ENCODE data around the gene DHRSX. TPM values are rescaled to one million over a fixed set of nuclear protein-coding genes. Genes with fewer than 3 reads are reported as not detected.
"Not testable (repeated sequence)": the region's sequence is repeated elsewhere in the genome, so short reads cannot be mapped to it uniquely, and the experiment has no call there.

DHRSX gene
- total RNA-seq, 1 experiment from 2014 or later = 11.5 TPM

DNA sequence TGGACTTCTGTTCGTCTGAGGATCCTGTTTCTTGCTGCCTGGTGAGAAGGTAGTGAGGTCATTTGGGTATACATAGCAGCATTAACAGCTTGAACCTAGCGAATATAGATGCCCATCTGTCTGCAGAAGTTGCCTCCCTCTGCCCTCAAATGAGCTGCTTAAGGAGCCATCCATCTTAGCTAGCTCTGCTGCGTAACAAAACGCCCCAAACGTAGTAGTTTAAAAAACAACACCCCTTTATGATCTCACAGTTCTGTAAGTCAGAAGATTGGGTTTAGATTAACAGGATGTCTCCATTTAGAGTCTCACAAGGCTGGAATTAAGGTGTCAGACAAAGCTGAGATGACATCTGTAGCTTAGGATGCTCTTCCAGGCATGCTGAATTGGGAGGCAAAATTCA, 185.3 kb downstream of the DHRSX start:
- H3K79me2 ChIP-seq (ENCODE audit: low read length) = no peaks in the 10 kb centered on the region
- no peaks in the 10 kb centered on the region for H3K27me3 ChIP-seq (ENCODE audit: low read length)
- CTCF ChIA-PET = no interaction called here
- DNase-seq = no peak
- no peak overlapping the region for H3K9ac ChIP-seq (ENCODE audit: low read length)
- POLR2A ChIA-PET (ENCODE audit: unreplicated experiment) = no interaction called here
- intact Hi-C loops (cut with micrococcal nuclease) = no loop called here
- TF ChIP-seq EZH2 (IDR thresholded peaks at IDR 0.05; ENCODE audit: low read length, unreplicated experiment) = no peak
- no peak for TF ChIP-seq EZH2phosphoT487 (IDR thresholded peaks at IDR 0.05; ENCODE audit: borderline replicate concordance, low read length)
- TF ChIP-seq, protein P1, sequence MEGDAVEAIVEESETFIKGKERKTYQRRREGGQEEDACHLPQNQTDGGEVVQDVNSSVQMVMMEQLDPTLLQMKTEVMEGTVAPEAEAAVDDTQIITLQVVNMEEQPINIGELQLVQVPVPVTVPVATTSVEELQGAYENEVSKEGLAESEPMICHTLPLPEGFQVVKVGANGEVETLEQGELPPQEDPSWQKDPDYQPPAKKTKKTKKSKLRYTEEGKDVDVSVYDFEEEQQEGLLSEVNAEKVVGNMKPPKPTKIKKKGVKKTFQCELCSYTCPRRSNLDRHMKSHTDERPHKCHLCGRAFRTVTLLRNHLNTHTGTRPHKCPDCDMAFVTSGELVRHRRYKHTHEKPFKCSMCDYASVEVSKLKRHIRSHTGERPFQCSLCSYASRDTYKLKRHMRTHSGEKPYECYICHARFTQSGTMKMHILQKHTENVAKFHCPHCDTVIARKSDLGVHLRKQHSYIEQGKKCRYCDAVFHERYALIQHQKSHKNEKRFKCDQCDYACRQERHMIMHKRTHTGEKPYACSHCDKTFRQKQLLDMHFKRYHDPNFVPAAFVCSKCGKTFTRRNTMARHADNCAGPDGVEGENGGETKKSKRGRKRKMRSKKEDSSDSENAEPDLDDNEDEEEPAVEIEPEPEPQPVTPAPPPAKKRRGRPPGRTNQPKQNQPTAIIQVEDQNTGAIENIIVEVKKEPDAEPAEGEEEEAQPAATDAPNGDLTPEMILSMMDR (conservative IDR thresholded peaks at IDR 0.05; ENCODE audit: low read depth, low read length) = no peak
- H4K20me1 ChIP-seq (ENCODE audit: low read length) = no peaks in the 10 kb centered on the region
- H3K4me2 ChIP-seq (ENCODE audit: low read length) = no peak overlapping the region
- no peak overlapping the region for H2AFZ ChIP-seq (ENCODE audit: low read length)
- H3F3A ChIP-seq (ENCODE audit: low read length, unreplicated experiment) = no peaks in the 10 kb centered on the region
- no peak overlapping the region for H3K4me3 ChIP-seq (ENCODE audit: low read length)
- no peaks in the 10 kb centered on the region for H3K4me1 ChIP-seq (ENCODE audit: insufficient read depth, low read length)
- H3K9me2 ChIP-seq (replicated peaks; ENCODE audit: low read length) = no peaks in the 10 kb centered on the region
- BruUV-seq (replicated peaks) = no TSS peak
- H3K27ac ChIP-seq (ENCODE audit: low read length) = no peak overlapping the region
- no peak for ATAC-seq
- no peaks in the 10 kb centered on the region for H3K36me3 ChIP-seq (ENCODE audit: low read depth, low read length)
- no peaks in the 10 kb centered on the region for H3K9me3 ChIP-seq (ENCODE audit: low read length)

DNA sequence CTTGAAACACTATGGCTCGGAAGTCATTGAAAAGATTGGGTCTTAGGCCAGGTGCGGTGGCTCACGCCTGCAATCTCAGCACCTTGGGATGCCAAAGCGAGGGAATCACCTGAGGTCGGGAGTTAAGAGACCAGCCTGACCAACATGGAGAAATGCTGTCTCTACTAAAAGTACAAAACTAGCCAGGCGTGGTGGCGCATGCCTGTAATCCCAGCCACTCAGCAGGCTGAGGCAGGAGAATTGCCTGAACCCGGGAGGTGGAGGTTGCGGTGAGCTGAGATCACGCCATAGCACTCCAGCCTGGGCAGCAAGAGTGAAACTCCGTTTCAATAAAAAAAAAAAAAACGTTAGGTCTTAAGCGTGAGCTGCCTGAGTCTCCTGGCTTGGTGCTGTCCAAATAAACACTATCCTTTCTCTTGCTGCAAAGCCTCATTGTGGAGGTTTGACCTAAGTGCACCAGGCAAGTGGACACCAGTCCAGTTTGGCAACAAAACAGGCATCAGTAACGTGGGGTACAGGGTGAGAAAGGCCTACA, 185.9 kb downstream of the DHRSX start:
- intact Hi-C loops (cut with micrococcal nuclease) = no loop called here
- H3K9ac ChIP-seq (ENCODE audit: low read length) = no peak overlapping the region
- H3K4me3 ChIP-seq (ENCODE audit: low read length) = no peak overlapping the region
- ChIA-PET POLR2A (ENCODE audit: unreplicated experiment) (no interaction called here), CTCF (no interaction called here)
- no peaks in the 10 kb centered on the region for H3K9me2 ChIP-seq (replicated peaks; ENCODE audit: low read length)
- no peaks in the 10 kb centered on the region for H3K9me3 ChIP-seq (ENCODE audit: low read length)
- H3K36me3 ChIP-seq (ENCODE audit: low read depth, low read length) = no peaks in the 10 kb centered on the region
- H3K4me2 ChIP-seq (ENCODE audit: low read length) = no peak overlapping the region
- ATAC-seq = no peak
- H3K27ac ChIP-seq (ENCODE audit: low read length) = no peak overlapping the region
- TF ChIP-seq EZH2 (IDR thresholded peaks at IDR 0.05; ENCODE audit: low read length, unreplicated experiment) = no peak
- TF ChIP-seq, protein P1 (conservative IDR thresholded peaks at IDR 0.05; ENCODE audit: low read depth, low read length) = no peak
- no peak for TF ChIP-seq EZH2phosphoT487 (IDR thresholded peaks at IDR 0.05; ENCODE audit: borderline replicate concordance, low read length)
- H2AFZ ChIP-seq (ENCODE audit: low read length) = no peak overlapping the region
- H3K27me3 ChIP-seq (ENCODE audit: low read length) = no peaks in the 10 kb centered on the region
- H3F3A ChIP-seq (ENCODE audit: low read length, unreplicated experiment) = no peaks in the 10 kb centered on the region
- H3K79me2 ChIP-seq (ENCODE audit: low read length) = no peaks in the 10 kb centered on the region
- no peaks in the 10 kb centered on the region for H3K4me1 ChIP-seq (ENCODE audit: insufficient read depth, low read length)
- no TSS peak for BruUV-seq (replicated peaks)
- H4K20me1 ChIP-seq (ENCODE audit: low read length) = no peaks in the 10 kb centered on the region
- no peak for DNase-seq

DNA sequence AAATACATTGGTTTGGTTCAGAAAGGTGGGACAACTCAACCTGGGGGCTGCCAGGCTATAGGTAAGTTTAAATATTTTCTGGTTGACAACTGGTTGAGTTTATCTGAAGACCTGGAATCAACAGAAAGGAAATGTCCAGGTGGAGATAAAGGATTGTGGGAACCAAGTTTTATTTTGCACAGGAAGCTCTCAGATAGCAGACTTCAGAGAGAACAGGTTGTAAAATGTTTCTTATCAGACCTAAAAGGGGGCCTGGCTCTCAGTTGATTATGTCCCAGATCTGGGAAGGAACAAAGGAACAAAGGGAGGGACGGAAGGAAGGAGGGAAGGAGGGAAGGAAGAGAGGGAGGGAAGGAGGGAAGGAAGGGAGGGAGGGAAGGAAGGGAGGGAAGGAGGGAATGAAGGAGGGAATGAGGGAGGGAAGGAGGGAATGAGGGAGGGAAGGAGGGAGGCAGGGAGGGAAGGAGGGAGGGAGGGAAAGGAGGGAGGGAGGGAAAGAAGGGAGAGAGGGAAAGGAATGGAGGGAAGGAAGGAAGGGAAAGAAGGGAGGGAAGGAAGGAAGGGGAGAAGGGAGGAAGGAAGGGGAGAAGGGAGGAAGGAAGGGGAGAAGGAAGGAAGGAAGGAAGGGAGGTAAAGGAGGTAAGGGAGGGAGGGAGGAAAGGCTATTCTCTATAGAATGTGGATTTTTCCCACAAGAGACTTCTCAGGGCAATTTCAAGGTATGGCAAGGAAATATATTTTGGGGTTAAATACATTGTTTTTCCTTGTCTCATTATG, 186.7 kb downstream of the DHRSX start:
- Histone ChIP-seq H3F3A (ENCODE audit: low read length, unreplicated experiment) (no peaks in the 10 kb centered on the region), H3K4me3 (ENCODE audit: low read length) (no peak overlapping the region), H2AFZ (ENCODE audit: low read length) (no peak overlapping the region), H4K20me1 (ENCODE audit: low read length) (no peaks in the 10 kb centered on the region), H3K4me2 (ENCODE audit: low read length) (no peak overlapping the region), H3K27me3 (ENCODE audit: low read length) (no peaks in the 10 kb centered on the region), H3K4me1 (ENCODE audit: insufficient read depth, low read length) (no peaks in the 10 kb centered on the region), H3K9me2 (replicated peaks; ENCODE audit: low read length) (no peaks in the 10 kb centered on the region), H3K9ac (ENCODE audit: low read length) (no peak overlapping the region), H3K36me3 (ENCODE audit: low read depth, low read length) (no peaks in the 10 kb centered on the region), H3K9me3 (ENCODE audit: low read length) (no peaks in the 10 kb centered on the region), H3K27ac (ENCODE audit: low read length) (no peak overlapping the region), H3K79me2 (ENCODE audit: low read length) (no peaks in the 10 kb centered on the region)
- ChIA-PET CTCF (no interaction called here), POLR2A (ENCODE audit: unreplicated experiment) (no interaction called here)
- TF ChIP-seq, protein P1 (conservative IDR thresholded peaks at IDR 0.05; ENCODE audit: low read depth, low read length) = no peak
- TF ChIP-seq EZH2phosphoT487 (IDR thresholded peaks at IDR 0.05; ENCODE audit: borderline replicate concordance, low read length) = no peak
- no peak for TF ChIP-seq EZH2 (IDR thresholded peaks at IDR 0.05; ENCODE audit: low read length, unreplicated experiment)
- ATAC-seq (no peak), DNase-seq (no peak)
- intact Hi-C loops (cut with micrococcal nuclease) = no loop called here
- BruUV-seq (replicated peaks) = no TSS peak

- BruUV-seq (replicated peaks); ATAC-seq; H3F3A ChIP-seq (ENCODE audit: low read length, unreplicated experiment); H4K20me1 ChIP-seq (ENCODE audit: low read length); CTCF ChIA-PET; H3K36me3 ChIP-seq (ENCODE audit: low read depth, low read length); POLR2A ChIA-PET (ENCODE audit: unreplicated experiment); H2AFZ ChIP-seq (ENCODE audit: low read length); H3K4me1 ChIP-seq (ENCODE audit: insufficient read depth, low read length); H3K79me2 ChIP-seq (ENCODE audit: low read length); H3K9ac ChIP-seq (ENCODE audit: low read length); H3K4me3 ChIP-seq (ENCODE audit: low read length); H3K9me3 ChIP-seq (ENCODE audit: low read length); H3K9me2 ChIP-seq (replicated peaks; ENCODE audit: low read length); H3K4me2 ChIP-seq (ENCODE audit: low read length); intact Hi-C loops (cut with micrococcal nuclease); H3K27me3 ChIP-seq (ENCODE audit: low read length); H3K27ac ChIP-seq (ENCODE audit: low read length); DNase-seq: not testable (repeated sequence)
Observed at GRCh38 chrX:2312061-2312591, 188.7 kb downstream of the DHRSX start.

Measured in PC-3 (cell line).